C4-2B (cell line): ENCODE measurements around the gene ARHGAP10.

Experiments
- ZFX ChIP-seq: fragments of 450-650 bp; IDR thresholded peaks from 2 replicates; pipeline ENCODE4 v1.6.1; 2017
- TF ChIP-seq, protein P1 (sequence below): fragments of 450-650 bp; conservative IDR thresholded peaks from 2 replicates; pipeline ENCODE4 v1.5.1; 2017; ENCODE audit warnings: mild to moderate bottlenecking

DNA sequence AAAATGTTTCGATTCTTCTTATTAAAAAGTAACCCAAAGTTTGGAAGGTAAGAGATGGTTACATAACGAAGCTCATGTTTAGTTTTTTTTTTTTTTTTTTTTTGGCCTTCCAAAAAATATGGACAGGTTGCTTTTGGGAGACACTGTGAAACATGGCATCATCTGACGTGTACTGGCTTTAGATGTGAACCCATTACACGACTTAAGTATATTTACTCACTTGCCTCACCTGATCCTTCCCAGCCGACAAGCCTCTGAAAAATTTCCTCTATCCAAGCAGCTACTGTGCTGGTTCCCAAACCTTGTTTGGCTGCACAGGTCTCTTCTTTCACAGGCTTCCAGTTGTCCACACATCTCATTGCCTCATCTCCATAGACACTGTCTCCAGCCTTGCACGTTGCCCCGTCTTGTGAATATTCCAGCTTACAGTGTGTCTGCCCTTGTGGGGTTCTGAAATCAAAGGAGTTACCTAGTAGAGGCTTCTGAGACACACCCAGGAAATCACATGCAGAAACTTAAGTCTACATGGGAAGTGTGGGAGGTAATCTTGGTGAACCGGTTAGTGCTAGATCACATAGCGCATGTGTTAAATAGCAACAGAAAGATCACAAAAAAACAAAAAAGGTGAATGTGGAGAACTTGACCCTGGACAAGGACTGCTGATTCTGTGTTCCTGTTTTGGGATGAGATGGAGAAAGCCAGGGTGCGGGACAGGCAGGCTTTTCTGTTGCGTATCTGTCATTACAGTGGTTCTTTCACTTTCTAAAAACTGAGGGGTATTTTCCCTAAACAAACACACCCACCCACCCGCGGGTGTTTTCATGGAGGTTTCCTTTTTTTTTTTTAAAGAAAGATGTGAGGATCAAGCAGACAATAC, 328.6 kb downstream of the ARHGAP10 start:
- TF ChIP-seq, protein P1, sequence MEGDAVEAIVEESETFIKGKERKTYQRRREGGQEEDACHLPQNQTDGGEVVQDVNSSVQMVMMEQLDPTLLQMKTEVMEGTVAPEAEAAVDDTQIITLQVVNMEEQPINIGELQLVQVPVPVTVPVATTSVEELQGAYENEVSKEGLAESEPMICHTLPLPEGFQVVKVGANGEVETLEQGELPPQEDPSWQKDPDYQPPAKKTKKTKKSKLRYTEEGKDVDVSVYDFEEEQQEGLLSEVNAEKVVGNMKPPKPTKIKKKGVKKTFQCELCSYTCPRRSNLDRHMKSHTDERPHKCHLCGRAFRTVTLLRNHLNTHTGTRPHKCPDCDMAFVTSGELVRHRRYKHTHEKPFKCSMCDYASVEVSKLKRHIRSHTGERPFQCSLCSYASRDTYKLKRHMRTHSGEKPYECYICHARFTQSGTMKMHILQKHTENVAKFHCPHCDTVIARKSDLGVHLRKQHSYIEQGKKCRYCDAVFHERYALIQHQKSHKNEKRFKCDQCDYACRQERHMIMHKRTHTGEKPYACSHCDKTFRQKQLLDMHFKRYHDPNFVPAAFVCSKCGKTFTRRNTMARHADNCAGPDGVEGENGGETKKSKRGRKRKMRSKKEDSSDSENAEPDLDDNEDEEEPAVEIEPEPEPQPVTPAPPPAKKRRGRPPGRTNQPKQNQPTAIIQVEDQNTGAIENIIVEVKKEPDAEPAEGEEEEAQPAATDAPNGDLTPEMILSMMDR, result no peak
- no peak for TF ChIP-seq ZFX
